HFF-Myc (cell line): ENCODE results near the gene CABP7.

Experiments used
- DNase-seq: peaks from one replicate; pipeline ENCODE4 v3.0.0-alpha.2; 2011; ENCODE audit warnings: low read depth; ENCODE audit errors: extremely low read depth
- H3K4me3 ChIP-seq: replicated peaks from 2 replicates; pipeline ENCODE4 v1.5.1; 2011; ENCODE audit warnings: low read depth, mild to moderate bottlenecking, control low read depth, low read length
- TF ChIP-seq, protein P1 (sequence below): IDR thresholded peaks from 2 replicates; pipeline ENCODE4 v1.5.1; 2012; ENCODE audit warnings: mild to moderate bottlenecking, low read depth, low read length, control low read depth; ENCODE audit errors: missing control alignments

CABP7 gene

DNA sequence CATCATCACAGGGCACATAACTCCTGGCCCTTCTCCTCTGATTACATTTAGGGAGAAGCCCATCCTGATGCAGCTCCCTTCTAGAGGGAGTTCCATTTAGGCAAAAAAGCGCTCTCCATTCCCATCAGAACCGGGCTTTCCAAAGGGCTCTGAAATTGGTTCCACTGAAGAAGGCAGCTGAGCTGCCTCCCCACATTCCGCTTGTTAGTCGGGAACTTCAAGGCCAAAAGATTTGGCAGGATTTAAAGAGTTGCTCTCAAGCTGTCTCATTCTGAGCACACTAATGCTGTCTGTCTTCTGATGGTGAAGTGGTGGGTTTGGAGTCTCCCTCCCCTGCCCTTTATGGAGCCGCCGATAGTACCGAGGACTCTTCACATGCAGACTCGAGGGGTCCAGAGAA, 26.6 kb upstream of the CABP7 start:
- H3K4me3 ChIP-seq, result no peak overlapping the region
- DNase-seq, result no peak
- TF ChIP-seq, protein P1, sequence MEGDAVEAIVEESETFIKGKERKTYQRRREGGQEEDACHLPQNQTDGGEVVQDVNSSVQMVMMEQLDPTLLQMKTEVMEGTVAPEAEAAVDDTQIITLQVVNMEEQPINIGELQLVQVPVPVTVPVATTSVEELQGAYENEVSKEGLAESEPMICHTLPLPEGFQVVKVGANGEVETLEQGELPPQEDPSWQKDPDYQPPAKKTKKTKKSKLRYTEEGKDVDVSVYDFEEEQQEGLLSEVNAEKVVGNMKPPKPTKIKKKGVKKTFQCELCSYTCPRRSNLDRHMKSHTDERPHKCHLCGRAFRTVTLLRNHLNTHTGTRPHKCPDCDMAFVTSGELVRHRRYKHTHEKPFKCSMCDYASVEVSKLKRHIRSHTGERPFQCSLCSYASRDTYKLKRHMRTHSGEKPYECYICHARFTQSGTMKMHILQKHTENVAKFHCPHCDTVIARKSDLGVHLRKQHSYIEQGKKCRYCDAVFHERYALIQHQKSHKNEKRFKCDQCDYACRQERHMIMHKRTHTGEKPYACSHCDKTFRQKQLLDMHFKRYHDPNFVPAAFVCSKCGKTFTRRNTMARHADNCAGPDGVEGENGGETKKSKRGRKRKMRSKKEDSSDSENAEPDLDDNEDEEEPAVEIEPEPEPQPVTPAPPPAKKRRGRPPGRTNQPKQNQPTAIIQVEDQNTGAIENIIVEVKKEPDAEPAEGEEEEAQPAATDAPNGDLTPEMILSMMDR, result no peak

DNA sequence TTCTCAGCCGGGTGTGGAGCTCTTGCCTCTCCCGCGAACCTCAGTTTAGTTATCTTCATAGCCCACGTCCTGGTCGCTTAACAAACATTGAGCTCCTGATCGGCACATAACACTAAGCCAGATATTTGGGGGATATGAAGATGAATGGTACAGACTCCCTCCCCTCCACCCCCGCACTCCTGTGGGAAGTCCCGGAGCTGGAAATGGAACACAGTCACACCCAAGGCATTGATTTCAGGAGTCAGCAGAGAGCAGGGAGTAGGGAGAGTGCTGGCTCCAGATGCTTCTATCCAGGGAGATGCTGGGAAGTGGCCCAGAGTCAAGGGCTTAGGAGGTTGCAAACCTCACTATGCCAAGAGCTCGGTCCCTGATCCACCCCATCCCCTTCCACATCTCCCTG, 26.1 kb upstream of the CABP7 start:
- H3K4me3 ChIP-seq, result no peak overlapping the region
- TF ChIP-seq, protein P1, result no peak
- no peak for DNase-seq

DNA sequence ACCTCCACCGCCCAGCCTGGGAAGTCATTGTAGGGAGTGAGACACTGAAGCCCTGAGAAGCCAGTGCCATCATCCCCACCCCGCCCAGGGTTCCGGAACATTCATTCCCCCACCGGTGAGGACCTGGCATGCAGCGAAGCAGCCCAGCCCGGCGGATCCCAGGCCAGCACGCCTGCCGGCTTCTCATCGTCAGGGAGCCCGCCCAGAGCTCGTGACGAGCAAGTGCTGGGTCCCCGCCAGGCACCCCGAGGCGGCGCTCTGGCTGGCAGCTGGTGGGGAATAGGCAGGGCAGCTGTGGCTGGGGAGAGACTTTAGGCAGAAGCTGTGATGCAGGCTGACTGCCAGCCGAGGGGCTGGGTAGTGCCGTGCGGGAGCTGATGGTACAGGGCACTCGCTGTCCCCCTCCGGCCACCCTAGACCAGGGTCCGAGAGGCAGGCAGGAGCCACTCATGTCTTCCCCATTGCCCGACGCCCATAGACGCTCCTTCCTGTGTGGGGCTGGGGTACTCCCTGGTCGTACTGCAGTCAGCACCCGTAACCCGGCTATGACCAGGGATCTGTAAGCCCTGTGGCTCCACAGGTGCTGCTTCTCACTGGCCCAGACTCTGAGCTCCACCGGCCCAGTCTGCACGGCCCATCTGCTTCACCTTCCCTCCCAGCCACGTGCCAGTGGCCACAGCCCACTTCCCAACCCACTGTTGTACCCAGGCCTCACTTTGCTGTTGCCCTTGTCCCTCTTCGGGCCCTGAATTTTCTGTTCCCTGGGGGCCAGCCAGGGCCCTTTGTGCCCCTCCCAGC, 24.5 kb upstream of the CABP7 start:
- H3K4me3 ChIP-seq, result no peak overlapping the region
- DNase-seq, result no peak
- TF ChIP-seq, protein P1, result no peak

DNA sequence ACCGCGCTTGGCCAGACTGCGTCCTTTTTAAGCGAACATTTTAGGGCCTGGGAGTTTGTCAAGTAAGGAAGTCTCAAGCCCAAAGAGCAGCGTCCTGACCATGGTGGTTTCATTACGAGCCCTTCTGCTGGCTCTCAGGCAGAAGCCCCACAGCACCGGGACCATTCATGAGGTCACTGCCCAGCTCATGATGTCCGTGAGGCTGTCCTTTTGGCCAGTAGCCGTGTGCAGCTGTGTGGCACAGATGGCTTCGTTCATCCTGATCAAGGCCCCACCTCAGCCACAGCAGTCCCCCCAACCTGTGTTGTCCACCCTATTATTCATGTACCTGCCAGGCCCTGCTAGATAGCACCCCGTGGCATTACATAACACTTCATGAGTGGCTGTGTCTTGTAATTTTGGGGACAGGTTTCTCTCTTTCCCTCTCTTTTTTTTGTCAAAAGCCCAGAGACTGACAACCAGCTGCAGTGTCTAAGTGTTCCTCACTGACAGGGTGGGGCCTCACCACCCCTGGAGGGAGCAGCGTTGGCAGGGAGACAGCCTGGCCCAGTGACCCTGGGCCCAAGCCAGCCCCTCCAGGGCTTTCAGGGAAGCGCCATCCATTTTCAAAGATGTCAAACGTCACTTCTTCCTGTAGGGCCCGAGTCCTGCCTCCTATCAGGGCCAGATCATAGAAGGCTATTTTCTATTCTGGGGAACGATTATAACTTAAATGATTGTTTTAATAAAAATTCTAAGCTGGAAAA, 21.8 kb upstream of the CABP7 start:
- TF ChIP-seq, protein P1, result no peak
- no peak for DNase-seq
- H3K4me3 ChIP-seq, result no peak overlapping the region

DNA sequence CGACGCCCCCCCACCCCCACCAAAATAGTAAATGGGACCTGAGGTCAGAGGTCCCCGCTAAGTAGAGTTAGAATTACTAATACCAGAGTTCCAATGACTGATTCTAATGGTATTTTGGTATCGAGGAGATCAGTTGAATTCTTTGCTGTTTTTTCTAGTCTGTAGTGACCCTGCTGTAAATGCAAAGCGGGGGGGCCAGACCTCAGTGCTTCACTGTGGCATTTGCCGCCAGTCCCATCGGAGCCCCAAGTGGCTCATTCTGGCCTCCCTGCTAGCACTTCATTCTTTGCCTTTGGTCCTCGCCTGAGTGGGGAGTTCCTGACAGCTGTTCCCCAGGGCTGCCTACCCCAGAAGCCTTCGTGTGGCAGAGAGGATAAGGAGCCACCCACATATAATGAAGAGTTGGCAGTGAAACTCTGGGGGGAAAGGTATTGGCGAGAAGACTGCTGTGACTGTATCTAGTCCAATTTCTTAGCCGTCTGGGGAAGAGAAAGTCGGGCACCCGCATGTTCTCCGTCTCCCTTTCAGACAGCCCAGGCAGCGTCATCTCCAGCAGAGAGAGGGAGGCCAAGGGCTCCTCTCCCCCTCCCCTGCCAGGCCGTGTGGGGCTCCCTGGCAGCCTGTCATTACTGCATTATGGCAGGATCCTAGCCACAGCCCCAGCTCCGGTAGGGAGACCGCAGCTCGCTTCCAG, 19.4 kb upstream of the CABP7 start:
- no peak overlapping the region for H3K4me3 ChIP-seq
- TF ChIP-seq, protein P1, result no peak
- no peak for DNase-seq

DNA sequence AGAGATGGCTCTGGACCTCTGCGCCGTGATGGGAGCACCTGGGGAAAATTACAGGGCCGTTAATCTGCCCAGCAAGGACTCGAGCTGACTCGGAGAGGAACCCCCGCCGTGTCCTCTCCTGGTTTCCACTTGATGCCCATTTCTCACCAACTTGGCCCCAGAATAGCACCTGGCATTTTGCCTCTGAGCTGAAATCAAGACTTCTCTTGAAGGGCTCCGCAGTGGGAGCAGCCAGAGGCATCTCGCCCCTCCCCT, 19.0 kb upstream of the CABP7 start:
- no peak for DNase-seq
- H3K4me3 ChIP-seq, result no peak overlapping the region
- TF ChIP-seq, protein P1, result no peak
